ENCODE measurements around the gene CD63.
"Not testable (repeated sequence)": the region's sequence is repeated elsewhere in the genome, so short reads cannot be mapped to it uniquely, and the experiment has no call there.

CD63 gene, protein sequence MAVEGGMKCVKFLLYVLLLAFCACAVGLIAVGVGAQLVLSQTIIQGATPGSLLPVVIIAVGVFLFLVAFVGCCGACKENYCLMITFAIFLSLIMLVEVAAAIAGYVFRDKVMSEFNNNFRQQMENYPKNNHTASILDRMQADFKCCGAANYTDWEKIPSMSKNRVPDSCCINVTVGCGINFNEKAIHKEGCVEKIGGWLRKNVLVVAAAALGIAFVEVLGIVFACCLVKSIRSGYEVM

DNA sequence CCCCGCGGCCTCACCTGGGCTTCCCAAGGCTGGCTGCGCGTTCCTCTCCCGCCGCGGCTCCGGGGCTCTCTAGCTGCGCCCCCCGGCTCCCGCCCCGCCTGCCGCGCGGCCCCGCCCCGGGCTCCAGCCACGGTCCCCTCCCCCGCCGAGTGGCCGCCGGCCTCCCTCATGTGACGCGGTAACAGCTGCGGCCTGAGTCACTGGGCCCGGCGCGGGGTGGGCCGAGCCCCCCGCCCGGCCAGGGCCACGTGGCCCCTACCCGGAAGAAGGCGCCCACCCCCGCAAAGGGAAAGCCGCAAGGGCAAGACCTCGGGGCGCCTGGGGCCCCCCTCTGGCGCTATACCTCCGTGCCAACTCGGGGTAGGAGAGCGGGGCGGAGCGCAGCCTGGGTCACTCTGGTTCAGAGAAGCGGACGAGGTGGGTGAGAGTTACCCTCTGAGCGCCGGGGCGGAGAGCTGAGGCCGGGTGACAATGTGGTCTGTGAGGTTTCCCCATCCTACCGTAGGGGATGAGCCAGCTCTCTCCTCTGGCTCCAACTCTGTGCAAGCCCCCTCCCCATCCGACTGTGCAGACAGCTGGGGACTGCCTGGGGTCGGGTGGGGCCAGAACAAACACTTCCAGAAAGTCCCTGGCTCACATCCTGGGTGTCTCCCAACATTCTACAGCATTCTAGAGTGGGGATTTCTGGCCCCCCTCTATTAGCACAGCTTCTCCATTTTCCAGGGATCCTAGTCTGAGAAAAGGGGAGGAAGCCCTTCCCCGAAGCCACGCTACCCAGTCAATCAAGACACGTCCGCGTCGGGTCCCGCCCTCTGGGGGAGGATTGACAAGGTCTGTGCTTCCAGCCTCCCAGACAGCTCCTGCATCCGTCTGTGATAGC is at the start of gene CD63:
Gene CD63, minus strand, starts transcription at position 71 of the 880 bp plus-strand sequence. CDS start 668 bp downstream, outside the sequence.
- DNase-seq (ENCODE audit: low spot score) = peak; percentile 95

DNA sequence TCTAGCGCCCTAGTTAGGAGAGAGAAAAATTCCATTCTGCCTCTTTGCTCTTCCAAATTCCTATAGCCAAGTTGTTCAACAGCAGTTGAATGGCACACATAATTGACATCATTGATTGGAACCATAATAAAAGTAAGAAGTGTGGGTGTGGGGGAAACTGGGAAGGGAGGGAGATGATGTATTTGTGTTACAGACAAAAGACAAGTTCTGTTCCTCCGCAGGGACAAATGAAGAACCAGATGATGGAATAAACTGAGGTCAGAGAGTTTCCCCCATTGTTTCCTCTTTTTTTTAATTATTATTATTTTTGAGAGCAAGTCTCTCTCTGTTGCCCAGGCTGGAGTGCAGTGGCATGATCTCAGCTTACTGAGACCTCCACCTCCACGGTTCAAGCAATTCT is 49.0 kb upstream of the CD63 start:
- DNase-seq (ENCODE audit: low spot score) = no peak

DNA sequence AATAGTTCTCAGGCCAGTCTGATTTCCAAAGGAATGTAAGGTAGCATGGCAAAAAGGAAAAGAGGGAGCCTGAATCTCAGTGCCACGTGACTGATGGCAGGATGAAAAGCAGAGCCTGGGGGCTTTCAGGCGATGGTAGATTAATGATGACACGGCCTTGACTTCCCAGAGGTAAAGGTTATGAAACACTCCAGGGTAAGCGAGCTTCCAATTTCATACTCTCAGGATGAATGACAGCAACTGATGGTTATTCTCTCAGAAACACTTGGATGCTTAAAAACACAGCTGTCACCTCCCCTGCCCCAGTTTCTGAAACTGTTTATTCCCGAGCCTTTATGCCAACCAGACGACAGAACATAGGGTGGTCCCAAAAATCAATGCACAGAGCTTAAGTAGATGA is 42.9 kb upstream of the CD63 start:
- no peak for DNase-seq (ENCODE audit: low spot score)

DNA sequence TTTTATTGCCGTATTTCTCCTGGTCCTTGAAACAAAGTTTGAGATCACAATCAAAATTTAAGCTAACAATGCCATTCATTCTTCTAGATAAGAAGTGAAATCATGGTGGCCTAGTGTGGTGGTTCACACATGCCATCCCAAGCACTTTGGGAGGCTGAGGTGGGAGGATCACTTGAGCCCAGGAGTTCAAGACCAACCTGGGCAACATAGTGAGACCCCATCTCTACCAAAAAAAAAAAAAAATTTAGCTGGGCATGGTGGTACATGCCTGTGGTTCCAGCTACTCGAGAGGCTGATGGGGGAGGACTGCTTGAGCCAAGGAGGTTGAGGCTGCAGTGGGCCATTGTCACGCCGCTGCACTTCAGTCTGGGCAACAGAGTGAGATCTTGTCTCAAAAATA is 38.3 kb upstream of the CD63 start:
- no peak for DNase-seq (ENCODE audit: low spot score)

DNA sequence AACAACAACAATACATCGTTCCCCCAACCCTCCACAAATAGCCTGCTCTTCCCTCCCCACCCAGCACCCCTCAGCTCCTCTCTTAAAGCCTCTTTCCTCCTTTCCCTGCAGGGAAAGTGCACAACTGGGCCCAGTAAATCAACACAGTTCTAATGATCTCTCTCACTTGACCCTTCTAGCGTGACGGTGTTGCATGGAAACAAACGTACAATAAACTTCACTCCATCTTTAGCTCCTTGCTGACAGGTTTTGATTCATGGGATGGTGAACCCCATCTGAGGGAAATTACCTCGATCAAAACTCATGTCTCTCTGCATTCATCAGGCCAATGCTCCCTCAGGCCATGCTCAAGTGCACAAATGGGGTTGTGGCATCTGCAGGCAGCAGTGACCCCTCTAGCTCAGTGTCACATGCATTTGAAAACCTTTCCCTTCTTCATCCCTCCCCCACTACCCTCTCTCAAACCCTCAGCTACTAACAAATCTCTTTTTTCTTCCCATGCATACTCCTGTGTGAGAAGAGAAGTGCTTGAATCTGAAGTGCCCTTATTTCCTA is 37.0 kb upstream of the CD63 start:
- no peak for DNase-seq (ENCODE audit: low spot score)

DNA sequence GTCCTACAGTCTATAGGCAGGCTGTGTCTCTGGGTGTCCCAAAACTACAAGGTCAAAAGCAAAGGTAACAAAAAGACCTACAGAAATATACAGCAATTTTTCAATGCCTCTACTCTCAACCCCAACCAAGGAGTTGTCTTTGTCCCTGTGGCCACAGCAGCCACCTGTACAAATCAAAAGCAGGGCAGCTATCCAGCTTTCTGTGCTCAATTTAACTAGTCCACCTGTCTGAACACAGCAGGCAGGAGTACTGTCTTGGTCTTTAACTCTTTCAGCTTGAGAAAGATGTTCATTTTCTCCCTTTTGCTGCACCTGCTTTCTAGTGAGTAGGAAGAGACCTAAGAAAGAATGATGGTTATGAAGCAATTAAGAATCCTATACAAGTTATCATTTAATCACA is 33.8 kb upstream of the CD63 start:
- DNase-seq (ENCODE audit: low spot score) = no peak

DNA sequence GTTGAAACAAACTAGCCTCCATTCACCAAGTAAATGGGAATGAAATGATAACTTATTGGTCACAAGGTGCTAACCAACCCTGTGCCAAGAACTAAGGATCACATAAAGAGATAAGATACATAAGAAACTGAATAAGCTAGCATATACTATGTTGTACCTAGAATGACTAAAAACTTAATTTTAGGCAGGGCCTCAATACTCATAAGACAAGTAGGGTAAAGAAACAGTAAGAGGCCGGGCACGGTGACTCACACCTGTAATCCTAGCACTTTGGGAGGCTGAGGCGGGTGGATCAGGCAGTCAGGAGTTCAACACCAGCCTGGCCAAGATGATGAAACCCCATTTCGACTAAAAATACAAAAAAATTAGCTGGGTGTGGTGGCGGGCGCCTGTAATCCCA is 31.9 kb upstream of the CD63 start:
- no peak for DNase-seq (ENCODE audit: low spot score)

DNA sequence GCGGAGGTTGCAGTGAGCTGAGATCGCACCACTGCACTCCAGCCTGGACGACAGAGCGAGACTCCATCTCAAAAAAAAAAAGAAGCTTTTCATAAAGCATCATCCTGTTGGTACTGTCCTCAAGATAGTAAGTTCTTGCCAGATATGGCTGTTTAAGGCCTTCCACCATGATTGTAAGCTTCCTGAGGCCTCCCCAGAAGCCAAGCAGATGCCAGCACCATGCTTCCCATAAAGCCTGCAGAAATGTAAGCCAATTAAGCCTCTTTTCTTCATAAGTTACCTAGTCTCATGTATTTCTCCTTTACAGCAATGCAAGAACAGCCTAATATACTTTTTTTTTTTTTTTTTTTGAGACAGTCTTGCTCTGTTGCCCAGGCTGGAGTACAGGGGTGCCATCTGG is 29.8 kb upstream of the CD63 start:
- not testable (repeated sequence) for DNase-seq (ENCODE audit: low spot score)

DNA sequence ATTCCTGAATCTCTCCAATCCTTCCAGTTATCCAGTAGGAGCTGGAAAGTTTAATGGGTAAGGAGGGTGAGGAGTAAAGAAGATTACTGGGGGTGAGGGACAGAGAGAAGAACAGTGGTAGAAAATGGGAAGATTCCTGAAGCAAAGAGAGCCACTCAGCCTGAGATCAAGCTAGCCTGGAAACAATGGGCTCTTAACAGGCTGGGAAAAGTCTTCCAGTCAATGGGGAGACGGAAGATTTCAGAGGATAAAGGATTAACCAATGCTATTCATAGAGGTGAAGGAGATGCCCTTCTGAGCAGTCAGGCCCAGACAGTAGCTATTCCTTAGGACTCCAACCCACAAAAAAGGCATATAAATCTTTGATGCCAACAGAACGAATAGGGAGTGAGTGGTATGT is 28.9 kb upstream of the CD63 start:
- DNase-seq (ENCODE audit: low spot score) = no peak

DNA sequence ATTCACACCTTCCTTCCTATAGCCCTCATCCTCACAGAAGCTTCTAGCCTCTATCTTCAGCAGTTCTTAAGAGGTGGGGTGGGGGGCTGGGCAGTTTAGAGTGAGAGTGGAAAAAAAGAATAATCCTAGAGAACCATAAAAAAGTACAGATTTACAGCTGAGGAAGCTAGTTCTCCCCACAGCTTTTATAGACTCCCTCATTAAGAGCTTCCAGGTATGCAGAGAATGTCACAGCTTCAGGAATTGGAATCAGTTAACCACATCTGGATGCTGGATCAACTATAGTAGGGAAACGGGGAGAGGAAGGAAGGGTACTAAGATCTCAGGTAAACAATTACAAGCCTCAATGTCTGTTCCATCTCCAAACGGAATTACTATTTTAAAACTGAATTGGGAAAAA is 26.4 kb upstream of the CD63 start:
- DNase-seq (ENCODE audit: low spot score) = no peak

DNA sequence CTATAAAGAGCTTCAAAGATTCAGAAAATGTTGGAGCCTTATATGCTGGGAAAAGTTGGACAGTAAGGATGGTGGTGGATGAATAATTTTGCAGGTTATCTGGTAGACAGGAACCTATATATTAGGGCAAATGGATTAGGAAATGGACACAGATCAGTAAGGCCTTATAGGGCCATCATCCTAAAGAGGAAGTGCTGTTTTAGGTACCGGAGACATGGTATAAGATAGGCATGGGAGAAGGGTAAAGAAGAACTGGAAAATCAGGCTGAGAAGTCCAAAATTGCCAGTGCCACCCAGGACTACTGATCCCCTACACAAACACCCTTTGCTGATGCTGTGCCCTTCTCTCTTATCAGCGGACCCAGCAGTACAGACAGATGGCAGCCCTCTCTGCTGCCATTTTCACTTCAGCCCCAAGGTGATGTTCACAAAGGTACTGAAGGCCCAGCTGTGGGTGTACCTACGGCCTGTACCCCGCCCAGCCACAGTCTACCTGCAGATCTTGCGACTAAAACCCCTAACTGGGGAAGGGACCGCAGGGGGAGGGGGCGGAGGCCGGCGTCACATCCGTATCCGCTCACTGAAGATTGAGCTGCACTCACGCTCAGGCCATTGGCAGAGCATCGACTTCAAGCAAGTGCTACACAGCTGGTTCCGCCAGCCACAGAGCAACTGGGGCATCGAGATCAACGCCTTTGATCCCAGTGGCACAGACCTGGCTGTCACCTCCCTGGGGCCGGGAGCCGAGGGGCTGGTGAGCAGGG is 19.6 kb upstream of the CD63 start:
- no peak for DNase-seq (ENCODE audit: low spot score)

DNA sequence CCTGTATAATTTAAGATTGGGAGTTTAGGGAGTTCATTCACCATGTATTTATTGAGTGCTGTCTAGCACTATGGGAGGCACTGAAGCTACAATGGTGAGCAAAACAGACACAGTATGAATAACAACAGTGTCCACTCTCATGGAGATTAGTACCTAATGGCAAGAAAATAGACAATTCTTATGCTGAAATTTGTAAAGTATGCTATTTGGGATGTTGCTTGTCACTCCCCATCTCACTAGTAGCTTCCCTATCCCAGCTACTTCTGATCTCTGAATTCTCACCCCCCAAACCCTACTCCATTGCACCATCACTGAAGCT is 18.1 kb upstream of the CD63 start:
- no peak for DNase-seq (ENCODE audit: low spot score)

DNA sequence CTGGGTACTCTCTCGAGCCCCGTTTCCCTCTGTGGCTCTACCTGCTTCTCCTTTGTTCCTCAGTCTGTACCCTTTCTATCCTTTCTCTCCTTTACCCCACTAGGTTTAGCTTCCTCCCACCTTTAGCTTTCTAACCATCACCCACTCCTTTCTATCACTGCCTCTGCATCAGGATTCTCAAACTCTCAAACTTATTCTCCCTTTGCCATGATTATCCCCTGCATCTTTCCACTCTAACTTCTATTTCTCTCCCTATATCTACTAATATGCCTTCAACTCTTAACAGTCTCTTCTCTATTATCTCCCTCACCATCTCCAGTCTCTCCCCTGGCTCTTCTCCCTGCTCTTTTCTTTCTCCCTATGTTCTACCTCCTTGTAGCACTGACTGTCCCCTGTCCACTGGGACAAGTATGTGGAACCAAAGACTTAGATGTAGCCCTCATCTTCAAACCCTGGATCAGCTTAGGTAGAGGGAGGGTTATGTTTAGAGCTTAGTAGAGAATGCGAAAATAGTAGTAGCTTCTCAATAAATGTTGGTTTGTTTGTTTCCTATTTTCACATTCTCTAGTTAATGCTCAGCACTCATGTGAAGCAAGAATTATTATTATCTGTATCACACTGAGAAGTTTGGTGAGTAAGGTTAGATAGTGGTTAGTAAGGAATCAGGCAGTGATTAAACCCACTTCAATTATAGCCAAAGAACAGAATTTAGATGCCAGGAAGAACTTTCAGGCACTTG is 17.5 kb upstream of the CD63 start:
- peak; percentile 17 for DNase-seq (ENCODE audit: low spot score)

DNA sequence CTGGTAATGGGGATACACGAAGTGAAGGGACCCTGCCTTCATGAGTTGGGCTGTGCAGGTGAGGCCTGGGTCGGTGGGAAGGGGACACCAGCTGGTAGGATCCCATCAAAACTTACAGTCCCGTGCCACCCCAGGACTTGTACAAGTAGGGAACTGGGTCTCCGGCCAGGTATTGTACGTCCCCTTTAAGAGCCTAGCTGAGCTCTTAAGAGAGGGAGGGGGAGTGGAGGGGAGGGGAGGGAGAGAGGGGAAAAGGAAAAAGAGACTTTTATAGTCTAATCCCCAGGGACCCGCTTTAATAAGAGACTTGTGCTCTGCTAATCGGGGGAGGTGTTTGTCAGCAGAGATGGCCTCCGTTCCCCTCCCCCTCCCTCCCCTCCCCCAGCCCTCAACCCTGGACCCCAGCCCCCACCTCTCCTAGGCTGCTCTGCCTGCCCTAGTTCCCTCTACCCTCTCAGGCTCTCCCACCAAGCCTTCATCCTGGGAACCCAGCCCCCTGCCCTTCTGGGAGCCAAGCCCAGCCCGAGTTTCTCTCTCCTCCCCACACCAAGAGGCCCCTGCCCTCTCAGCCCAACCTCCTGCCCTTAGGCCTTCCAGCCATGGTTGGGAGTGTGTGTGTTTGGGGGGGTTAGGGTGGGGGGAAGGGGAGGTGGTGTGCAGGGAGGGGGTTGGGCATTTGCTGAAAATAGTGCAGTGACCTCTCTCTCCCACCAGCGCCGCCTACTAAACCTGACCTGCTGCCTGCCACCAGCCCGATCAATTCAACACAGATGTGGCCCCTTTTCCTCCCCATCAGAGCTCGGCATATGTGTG is 16.8 kb upstream of the CD63 start:
- DNase-seq (ENCODE audit: low spot score) = no peak

DNA sequence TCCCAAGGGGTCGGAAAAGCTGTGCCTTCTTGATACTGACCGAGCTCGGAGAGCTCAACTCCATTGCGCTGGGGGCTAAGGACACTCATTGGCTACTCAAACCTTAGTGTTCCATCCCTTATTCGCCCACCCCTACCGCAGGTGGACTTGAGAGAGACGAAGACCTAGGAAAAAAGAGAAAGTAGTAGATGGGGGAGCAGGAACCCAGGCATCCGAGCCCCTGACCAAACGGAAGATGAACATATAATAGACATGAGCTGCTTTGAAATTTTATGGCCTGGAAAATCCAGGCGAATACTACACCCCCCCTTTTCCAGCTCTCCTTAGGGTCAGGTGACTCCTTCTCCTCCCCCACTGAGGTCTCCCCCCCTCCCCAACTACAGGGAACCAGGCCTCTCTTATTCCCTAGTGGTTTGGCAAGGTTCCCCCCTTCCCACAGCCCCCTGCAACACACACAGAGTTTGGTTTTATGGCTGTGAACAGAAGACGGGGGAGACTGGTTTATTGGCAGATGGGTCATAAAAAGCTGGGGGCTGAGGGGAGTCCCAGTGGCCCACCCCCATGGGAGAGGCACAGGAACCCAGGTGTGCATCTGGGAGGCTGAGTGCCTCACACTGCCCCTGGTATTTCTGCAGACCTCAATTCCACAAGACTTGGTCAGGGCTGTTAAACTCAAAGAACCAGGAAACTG is 15.7 kb upstream of the CD63 start:
- DNase-seq (ENCODE audit: low spot score) = no peak

DNA sequence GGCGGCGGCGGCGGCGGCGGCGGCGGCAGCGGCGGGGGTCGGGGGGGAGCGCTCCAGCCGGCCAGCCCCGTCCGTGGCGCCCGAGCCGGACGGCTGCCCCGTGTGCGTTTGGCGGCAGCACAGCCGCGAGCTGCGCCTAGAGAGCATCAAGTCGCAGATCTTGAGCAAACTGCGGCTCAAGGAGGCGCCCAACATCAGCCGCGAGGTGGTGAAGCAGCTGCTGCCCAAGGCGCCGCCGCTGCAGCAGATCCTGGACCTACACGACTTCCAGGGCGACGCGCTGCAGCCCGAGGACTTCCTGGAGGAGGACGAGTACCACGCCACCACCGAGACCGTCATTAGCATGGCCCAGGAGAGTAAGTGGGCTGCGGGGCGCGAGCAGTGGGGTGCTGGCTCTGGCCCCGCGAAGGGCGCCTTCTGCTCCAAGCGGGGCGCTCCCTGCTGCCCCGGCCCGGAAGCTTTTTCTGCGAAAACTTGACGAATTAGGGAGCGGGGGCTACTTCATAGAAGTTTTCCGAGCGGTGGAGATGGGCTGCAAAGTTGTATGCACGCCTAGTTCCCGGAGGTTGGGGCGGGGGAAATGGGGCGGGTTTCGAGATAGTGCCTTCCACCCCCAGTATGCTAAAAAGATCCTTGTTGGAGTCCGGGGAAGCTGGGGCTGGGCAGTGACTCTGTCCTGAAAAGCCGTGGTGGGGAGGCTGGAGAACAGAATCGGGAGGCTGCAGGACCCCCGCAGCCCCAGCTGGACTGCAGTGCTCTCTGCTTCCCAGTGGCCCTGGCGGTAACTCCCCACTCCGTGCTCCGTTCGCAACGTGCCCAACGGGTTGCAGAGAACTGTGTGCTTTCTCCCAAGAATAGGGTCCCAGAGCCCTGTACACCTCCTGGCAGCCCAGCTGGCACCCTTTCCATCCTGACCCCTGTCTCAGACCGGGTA is 14.9 kb upstream of the CD63 start:
- peak; percentile 62 for DNase-seq (ENCODE audit: low spot score)

DNA sequence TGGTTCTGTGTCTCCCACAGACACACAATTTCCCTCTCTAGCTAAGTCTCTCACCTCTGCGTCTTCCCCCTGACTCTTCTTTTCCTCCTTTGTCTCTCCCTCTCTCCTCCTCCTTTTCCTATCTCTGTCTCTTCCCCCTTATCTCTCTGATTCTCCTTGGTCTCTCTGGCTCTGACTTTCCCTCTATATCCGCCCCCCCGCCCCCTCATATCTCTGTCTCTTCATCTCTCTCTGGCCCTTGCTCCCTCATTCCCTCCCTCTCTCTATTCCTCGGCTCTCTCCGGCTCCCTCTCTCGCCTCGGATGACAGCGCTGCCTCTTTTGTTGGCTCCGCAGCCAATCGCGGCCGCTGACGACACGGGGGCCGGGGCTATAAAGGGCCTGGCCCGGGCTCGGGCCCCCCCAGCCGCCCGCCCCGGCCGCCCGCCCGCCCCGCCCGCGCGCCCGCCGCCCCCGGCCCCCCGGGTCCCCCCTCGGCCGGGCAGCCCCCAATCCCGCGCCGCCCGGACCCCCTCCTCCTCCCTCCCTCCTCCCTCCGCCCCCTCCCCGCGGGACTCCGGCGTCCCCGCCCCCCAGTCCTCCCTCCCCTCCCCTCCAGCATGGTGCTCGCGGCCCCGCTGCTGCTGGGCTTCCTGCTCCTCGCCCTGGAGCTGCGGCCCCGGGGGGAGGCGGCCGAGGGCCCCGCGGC is 14.1 kb upstream of the CD63 start, which contains the start of gene GDF11:
Gene GDF11, plus strand, starts transcription at position 404 of the 687 bp plus-strand sequence. Its CDS starts 195 bp downstream, at position 599.
- DNase-seq (ENCODE audit: low spot score) = peak; percentile 90

DNA sequence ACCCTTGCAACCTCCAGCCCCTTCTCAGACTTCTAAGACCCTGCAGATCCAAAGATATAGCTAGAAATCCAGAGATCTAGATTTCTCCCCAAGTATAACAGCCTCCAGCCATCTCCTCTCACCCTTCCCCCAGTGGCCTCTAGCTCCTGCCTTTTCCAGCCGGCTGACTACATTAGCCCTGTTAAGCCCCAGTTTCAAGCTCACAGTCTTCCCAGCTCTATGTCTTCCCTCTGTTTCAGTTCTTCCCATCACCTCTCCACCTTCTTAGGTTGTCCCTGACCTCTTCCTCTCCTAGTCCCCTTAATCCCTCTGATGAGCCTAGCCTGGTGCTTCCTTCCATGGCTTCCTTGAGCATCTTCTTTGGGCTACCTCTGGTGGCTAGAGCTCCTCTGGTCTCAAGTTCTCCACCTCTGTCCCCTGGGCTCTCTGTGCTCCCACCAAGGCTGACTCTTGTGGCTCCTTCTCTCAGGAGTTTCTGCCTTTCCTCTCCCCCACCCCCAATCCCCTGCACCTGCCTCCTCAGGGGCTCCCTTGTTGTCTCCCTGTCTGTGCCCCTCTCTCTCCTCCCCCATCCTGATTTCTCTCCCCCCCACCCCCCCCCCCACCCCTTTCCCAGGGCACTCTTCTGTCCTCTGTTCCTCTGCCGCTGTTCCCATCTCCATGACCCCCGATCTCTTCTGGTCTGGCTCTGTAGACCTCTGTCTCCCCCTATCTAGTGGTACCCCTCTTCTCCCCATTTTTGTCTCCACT is 13.3 kb upstream of the CD63 start:
- DNase-seq (ENCODE audit: low spot score) = no peak

Measured in AG08395 (cell line).